Fibroblast of the aortic adventitia (primary cell): ENCODE measurements around the gene DNAJC5. TPM values are rescaled to one million over a fixed set of nuclear protein-coding genes. Genes with fewer than 3 reads are reported as not detected.

Experiments
- DNase-seq: peaks from one replicate; pipeline ENCODE4 v3.0.0-alpha.2; 2010; ENCODE audit warnings: low read depth
- H3K4me3 ChIP-seq: 2 replicates; pipeline ENCODE4 v1.5.1; 2011; ENCODE audit warnings: low read depth, mild to moderate bottlenecking, control low read depth, low read length, moderate library complexity
- CTCF ChIP-seq: IDR thresholded peaks from 2 replicates; pipeline ENCODE4 v1.5.1; 2011; ENCODE audit warnings: mild to moderate bottlenecking, low read length, control low read depth, inconsistent platforms; ENCODE audit not compliant: insufficient read depth
- total RNA-seq: library from RNA; depleted of rRNA; stranded (reverse); fragments of >200 nt; gene quantifications from 2 replicates; pipeline ENCODE4 v1.2.3, GENCODE V29; 2012; ENCODE audit warnings: low replicate concordance

Gene DNAJC5
- total RNA-seq, 1 donor = 33.9 TPM

DNA sequence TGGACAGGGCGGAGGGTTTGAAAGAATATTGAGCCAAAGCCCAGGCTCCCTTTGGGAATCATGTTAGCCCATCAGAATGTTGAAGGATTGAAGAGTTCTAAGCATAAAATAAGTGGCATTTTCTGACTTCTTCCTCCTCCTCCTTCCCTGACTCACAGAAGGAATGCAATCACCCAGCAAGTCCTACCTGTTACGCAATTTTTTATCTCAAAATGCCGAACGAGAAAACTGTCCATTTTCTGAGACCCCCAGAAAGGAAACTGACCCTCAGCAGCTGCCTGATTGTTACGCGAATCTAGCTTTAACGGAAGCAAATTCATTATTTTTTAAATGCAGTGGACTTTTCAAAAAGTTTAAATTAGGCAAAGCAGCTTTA, 4.7 kb upstream of the DNAJC5 start:
- no peak for DNase-seq
- no peak overlapping the region for H3K4me3 ChIP-seq
- no peak for TF ChIP-seq CTCF

- H3K4me3 ChIP-seq = no peak overlapping the region
- DNase-seq = no peak
- no peak for TF ChIP-seq CTCF
Observed at GRCh38 chr20:63890616-63891015, 4.3 kb upstream of the DNAJC5 start.

GRCh38 chr20:63891061-63892002, 3.6 kb upstream of the DNAJC5 start:
- no peak for DNase-seq
- no peak overlapping the region for H3K4me3 ChIP-seq
- TF ChIP-seq CTCF = no peak

DNA sequence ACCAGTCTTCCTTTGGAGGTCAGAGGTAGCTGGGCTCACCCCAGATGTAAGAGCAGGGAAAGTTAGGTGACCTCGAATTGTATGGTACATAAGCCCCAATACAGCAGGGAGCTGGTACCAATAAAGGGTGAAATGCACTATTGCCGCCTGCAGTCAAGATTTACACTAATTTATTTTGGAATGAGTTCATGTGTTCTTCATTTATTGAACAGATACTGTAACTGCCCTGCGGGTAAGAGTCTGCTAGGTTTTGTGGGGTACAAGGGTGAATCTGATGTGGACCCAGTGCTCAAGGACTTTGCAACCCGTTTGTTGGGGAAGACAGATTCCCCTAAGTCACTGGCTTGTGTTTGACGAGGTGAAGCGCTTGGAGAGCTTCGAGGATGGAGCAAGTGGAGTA, 2.5 kb upstream of the DNAJC5 start:
- no peak for TF ChIP-seq CTCF
- DNase-seq = no peak
- no peak overlapping the region for H3K4me3 ChIP-seq

DNA sequence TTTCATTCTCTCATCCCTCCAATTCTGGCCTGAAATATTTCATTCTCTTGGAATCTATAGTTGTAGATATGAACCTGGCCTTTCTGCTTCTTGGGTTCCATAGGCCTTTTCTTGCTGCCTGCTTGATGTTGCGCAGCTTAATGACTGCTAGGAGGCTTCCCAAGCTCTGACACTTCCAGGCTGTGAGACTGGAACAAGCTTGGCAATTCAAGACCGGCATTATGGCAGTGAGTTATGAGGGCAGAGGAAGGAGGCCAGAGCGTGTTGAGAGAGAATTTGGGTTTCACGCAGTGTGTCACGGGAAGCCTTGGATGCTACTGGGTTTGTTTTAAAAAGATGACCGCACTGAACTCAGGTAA, 948 bp upstream of the DNAJC5 start:
- no peak for TF ChIP-seq CTCF
- H3K4me3 ChIP-seq = peak overlapping the region; percentile 73
- peak; percentile 16 for DNase-seq

DNA sequence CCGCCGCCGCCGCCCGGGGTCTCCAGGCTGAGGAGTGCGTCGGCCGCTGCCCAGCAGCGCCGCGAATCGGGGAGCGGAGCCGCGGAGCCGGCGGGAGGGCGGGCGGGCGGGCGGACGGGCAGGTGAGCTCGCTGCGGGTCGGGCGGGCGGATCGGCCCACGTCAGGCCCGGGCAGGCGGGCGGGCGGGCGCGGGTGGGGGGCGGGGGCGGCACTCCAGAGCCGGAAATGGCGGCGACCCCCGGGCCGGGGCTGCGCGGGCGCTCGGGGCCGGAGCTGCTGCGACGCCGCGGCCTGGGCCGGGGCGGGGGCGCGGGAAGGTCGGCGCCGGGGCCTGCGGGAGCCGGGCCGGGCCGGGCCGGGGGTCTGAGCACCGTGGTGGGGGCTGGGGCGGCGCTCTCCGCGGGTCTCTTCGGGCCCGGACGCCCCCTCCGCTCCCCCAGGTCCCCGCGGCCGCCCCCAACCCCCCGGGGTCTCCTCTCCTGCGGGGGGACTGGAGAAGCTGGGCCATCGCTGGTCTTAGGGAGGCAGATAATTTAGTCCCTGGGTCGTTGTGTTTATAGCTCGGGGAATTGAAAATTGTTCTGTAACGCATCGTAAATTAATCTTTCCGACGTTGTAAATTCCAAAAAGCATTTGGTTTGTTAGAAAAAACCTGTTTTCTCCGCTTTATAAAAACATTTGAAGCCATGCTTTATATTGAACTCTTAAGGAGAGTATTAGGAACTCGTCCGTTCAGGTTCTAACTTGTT, 451 bp downstream of the DNAJC5 start:
- no peak for TF ChIP-seq CTCF
- no peak for DNase-seq
- H3K4me3 ChIP-seq = peak overlapping the region; percentile 73

DNA sequence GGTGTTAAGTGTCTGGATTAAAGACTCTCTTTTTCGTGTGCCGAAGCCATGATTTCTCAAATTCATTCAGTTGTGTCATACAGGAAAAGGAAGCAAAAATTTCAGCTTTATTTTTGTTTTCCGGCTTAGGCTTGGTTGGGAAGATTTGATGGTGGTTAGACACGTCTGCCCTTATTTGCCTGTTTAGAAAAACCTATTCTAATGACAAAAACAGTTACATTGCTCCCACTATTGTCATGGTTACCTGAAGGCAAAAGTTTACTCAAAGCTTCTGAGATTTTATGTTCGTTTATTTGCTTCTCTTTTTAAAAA, 982 bp downstream of the DNAJC5 start:
- no peak for TF ChIP-seq CTCF
- DNase-seq = peak; percentile 30
- H3K4me3 ChIP-seq = peak overlapping the region; percentile 73
